ENCODE measurements around the gene TTYH2.
"Not testable (repeated sequence)": the region's sequence is repeated elsewhere in the genome, so short reads cannot be mapped to it uniquely, and the experiment has no call there.

The TTYH2 gene

GRCh38 chr17:74240618-74241205 lies 27.3 kb downstream of the TTYH2 start:
- DNase-seq, result no peak

DNA sequence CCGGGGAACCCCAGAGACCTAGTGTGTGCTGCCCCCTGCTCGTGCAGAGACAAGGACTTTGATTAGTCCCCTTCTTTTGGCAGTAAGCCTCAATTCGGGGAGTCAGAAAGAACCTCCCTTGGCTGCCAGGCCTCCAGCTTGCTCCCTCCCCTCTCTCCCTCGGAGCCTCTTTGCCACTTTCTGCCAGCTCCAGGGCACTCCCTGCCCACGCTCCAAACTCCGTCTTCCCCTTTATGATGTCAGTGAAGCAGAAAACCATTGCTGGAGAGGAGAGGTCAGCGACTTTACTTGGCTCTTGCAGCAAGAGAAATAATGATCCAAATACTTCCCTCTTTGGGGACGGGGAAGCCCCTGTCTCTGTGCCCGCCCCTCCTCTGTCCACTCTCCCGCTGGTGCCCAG lies 28.1 kb downstream of the TTYH2 start:
- no peak for DNase-seq

DNA sequence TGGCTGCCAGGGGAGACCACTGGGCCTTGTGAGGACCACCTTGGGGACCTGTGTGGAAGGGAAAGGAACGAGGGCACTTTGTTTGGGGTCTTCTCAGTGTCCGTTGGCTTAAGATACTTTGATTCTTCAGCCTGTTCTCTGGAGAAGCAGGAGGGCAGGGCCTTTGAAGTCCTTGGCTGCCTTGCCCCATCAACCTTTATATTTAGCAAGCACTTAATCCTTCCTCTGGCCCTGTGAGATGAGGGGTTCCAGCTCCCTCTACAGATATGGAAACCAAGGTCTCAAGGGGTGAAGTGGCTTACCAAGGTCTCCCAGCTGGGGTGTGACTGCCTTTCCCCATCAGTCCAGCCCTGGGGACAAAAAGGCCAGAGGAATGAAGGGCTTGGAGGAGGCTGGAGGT lies 28.5 kb downstream of the TTYH2 start:
- DNase-seq, result no peak

- no peak for DNase-seq
Observed at GRCh38 chr17:74243013-74243755, 29.8 kb downstream of the TTYH2 start.

GRCh38 chr17:74244128-74244527 lies 30.8 kb downstream of the TTYH2 start:
- no peak for DNase-seq

DNA sequence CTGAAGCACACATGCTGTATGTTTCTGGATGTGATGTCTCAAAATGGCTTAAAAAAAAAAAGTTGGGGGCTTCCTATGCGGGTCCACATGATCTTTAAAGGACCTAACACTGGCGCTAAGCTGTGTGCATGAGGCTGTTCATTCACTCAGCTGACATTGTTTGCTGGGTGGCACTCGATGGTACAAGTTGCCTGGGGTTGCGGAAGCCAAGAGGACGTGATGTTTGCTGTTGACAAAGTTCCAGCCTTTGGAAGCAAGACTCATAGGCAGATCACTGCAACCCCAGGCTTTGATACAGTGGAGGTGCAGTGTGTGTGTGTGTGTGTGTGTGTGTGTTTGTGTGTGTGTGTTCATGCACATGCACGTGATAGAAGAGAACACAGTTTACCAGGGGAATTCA lies 31.2 kb downstream of the TTYH2 start:
- DNase-seq, result no peak

DNA sequence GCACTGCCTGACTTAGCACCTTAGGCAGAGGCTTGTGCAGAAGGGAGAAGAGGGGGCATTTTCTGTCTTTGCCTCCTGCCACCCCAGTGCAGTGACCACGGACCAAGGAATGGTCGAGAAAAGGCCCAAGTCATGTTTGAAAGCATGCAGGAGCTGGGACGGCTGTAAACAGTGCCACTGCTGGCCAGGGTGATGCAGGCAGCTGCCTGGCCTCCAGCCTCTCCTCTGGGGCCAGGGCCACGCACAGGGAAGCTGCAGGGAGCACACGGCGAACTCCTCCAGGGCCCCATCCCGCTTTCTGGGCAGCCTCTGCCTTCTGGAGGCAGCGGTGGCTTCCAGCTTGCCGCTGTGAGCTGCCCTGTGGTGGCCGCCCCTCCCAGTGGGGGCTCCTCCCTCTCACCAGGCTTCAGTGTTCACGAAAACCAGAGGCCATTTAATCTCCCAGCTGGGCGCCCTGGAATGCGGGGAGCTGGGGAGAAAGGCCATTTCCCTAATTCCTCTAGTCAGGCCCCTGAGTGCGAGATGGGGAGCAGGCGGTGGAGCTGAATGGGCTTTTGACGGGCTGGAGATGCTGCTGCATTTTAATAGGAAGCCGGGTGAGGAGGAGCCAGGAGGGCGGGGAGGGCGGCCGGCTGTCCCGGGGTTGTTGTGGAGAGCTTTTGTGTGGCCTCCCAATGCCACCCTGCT lies 31.9 kb downstream of the TTYH2 start:
- no peak for DNase-seq

GRCh38 chr17:74245871-74246270 lies 32.5 kb downstream of the TTYH2 start:
- no peak for DNase-seq

- no peak for DNase-seq
Observed at GRCh38 chr17:74249590-74250270, 36.4 kb downstream of the TTYH2 start.

- no peak for DNase-seq
Observed at GRCh38 chr17:74250324-74250995, 37.1 kb downstream of the TTYH2 start.

GRCh38 chr17:74251051-74251450 lies 37.7 kb downstream of the TTYH2 start:
- DNase-seq, result no peak

- no peak for DNase-seq
Observed at GRCh38 chr17:74251569-74251968, 38.2 kb downstream of the TTYH2 start.

DNA sequence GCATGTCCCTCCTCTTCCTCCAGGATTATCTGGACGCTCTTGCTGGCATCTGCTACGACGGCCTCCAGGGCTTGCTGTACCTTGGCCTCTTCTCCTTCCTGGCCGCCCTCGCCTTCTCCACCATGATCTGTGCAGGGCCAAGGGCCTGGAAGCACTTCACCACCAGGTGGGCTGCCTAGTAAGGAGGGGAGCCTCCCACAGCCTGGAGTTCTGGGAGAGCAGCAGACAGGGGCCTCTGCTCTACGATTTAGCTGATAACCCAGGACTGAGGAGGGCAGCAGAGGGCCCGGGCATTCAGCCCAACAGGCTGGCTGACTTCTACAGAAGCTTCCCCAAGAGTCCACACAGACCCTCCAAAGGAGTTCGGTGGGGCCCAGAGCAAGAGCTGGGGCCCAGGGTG lies 38.8 kb downstream of the TTYH2 start:
- no peak for DNase-seq

- DNase-seq, result no peak
Observed at GRCh38 chr17:74253036-74253435, 39.7 kb downstream of the TTYH2 start.

- DNase-seq, result no peak
Observed at GRCh38 chr17:74257311-74257710, 43.9 kb downstream of the TTYH2 start.

DNA sequence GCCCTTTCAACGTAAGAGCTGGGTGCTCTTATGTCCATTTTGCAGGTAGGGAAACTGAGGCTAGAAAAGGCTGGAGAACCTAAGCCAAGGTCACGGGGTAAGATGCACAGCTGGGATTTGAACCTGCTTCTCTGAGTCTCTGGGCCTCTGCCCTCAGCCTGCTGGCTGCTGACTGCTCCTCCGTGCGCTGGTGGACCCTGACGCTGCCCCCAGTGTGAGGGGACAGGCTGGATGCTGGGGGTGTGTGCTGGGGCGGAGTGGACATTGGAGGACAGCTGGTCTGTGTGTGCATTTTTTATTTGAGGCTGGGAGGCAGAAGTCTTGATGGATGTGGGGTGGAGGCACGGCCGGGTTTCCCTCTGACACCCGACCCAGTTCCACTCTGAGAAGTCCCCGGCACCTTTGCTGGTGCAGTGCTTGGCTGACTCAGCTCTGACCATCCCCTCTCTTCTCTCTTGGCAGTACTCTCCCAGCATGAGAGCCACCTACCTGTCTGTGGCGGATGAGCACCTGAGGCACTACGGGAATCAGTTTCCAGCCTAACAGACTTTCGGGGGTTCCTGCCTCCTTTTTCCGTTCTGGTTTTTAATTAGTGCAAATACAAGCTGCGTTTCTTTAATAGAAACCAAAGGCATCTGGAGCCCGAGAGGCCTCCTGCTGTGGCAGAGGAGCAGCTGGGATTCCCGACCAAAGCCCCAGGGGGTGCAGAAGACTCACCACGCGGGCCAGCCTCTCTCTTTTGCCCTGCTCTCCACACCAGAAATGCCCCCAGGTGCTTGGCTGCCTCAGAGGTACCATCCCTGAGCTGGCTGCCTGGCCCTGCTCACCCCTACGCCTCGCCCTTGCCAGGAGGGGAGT lies 46.5 kb downstream of the TTYH2 start:
- DNase-seq, result no peak

DNA sequence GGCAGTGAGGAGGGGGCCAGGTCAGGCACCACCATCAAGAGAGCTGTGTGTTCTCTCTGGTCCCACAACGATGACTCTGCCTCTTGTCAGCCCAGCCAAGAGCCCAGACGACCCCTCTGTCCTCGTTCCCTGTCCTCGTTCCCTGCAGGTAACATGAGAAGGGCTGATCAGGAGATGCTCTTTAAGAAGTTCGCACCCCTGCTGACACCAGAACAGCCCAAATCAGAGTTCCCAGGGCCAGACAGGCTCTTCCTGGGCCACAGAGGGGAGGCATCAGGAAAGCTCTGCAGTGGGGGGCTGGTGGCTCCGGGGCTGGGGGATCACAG lies 47.1 kb downstream of the TTYH2 start:
- DNase-seq, result no peak

DNA sequence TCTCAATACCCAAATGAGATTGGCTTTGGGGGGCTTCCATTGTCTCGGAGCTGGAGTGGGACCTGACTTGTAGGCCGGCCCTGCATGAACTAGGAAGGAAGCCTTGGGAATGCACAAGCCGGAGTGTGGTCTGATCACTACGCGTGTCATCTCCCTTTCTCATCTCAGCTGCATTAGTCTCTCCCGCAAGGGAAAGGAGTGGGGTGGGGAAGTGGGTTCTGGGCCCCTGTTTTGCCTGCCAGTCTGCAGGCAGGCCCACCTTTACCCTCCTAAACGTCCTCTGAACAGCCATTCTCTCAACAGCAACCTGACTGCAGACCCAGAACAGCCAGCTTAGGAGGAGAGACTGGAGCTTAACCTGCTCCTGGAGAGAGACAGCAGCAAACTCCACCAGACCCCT lies 49.2 kb downstream of the TTYH2 start:
- DNase-seq, result no peak

DNA sequence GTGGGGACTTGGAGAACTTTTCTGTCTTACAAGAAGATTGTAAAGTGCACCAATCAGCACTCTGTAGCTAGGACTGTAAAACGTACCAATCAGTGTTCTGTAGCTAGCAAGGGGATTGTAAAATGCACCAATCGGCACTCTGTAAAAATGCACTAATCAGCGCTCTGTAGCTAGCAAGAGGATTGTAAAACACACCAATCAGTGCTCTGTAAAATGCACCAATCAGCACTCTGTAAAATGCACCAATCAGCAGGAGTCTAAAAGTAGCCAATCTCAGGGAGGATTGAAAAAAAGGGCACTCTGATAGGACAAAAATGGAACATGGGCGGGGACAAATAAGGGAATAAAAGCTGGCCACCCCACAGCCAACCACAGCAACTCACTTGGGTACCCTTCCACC lies 53.7 kb downstream of the TTYH2 start:
- DNase-seq, result not testable (repeated sequence)

DNA sequence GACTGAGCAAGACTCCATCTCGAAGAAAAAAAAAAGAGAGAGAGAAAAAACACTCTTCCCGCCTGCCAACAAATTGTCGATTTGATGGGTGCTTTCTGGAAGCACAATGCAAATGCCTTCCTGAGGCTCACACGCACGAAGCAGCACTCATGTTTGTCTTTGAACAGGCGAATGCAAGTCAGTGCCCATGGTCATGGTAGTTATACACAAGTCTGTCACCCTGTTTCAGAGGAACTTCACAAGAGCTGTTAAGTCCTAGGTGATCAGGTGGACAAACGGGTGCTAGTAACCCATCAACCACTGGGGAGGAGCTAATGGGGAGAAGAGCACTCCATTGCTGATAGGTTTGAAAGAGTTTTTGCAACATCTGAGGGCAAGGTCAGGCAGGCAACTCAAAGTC lies 54.2 kb downstream of the TTYH2 start:
- DNase-seq, result no peak

DNA sequence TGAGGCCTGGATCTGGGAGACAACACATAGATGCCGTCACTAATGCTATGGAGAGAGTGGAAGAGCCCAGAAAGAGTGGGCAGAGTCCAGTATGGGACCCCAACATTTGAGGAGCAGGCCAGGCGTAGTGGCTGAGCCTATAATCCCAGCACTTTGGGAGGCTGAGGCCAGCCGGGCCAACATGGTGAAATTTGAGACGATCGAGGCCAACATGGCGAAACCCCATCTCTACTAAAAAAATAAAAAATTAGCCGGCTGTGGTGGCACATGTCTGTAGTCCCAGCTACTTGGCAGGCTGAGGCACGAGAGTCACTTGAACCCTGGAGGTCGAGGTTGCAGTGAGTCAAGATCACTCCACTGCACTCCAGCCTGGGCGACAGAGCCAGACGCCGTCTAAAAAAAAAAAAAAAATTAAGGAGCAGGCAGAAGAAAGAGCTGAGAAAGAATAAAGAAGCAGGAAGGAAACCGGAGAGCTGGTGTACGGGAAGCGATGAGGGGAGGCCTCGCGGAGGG lies 54.7 kb downstream of the TTYH2 start:
- DNase-seq, result no peak

DNA sequence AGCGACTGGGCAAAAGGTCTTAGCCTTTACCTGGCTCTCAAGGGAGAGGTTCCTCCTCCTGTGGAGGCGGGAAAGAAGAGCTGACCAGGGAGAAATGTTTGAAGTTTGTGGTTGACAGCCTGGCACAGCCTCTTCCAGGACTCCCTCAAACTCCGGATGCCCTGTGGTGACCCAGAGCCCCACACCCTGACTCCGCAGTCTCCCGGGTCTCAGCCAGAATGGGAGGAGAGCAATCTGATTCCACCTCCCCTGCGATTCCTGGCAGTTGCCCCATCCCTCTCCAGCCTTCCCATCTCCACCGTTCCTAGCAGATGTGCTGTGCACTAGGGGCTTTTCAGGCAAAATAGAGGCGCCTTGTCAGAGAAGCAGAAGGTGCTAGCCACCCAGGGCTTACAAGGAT lies 55.2 kb downstream of the TTYH2 start:
- no peak for DNase-seq

Data from activated CD8-positive, alpha-beta memory T cell treated with anti-CD3 and anti-CD28 coated beads, Interleukin-2, amount 50 U/mL, for 4 hours (primary cell).